ENCODE results near the gene ASB8.
"Not testable (repeated sequence)": the region's sequence is repeated elsewhere in the genome, so short reads cannot be mapped to it uniquely, and the experiment has no call there.

The ASB8 gene

GRCh38 chr12:48123169-48123568 lies 34.1 kb downstream of the ASB8 start:
- DNase-seq (ENCODE audit: low read depth, low spot score): no peak
- H3K27ac ChIP-seq (ENCODE audit: low read length): no peak overlapping the region
- peaks cover 2% of the 10 kb centered on the region; the same call in 1 of the 2 replicates for H3K36me3 ChIP-seq (ENCODE audit: control insufficient read depth, insufficient read depth, low read length)
- no peaks in the 10 kb centered on the region for H3K27me3 ChIP-seq (ENCODE audit: control insufficient read depth, insufficient read depth, low read length)
- WGBS (ENCODE audit: insufficient coverage, insufficient read length): no CpG with 5 or more reads among the region's 4 CpGs
- no peaks in the 10 kb centered on the region for H3K9me3 ChIP-seq (ENCODE audit: control insufficient read depth, insufficient read depth, low read length)
- no peaks in the 10 kb centered on the region for H3K4me1 ChIP-seq (ENCODE audit: control insufficient read depth, insufficient read depth, low read length)
- H3K4me3 ChIP-seq (ENCODE audit: low read length): no peak overlapping the region

DNA sequence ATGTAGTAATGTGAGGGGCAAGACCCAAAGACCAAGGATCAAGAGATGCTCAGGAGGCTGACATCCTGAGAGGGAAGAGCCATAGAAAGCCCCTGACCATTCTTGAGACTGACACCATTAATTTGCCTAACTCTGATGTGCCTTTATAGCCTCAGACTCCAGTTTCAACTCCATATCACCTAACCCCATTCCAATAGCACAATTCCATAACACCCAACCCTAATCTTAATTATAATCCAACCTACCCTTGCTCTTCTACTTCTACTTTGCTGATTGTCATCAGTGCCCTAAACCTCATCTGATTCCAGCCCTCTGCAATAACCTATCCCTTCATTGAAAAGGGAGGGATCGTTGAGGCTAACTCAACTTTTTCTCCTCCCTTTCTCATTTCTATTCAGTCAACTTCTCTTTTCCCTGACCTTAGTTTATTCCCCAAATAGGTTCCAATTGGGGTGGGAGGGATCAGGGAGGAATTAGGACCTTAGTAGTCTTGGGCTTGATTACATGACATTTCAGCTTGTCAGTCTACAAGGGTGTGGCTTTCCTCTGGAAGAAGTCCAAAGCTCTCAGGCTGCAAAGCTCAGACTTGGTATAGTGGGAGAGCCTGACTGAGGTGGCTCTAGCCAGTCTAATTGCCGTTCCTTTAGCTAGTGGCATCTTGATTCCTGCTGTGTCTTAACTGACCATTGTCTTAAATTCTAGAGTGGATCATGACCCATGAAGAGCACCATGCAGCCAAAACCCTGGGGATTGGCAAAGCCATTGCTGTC lies 35.1 kb downstream of the ASB8 start:
- H3K4me3 ChIP-seq (ENCODE audit: low read length): no peak overlapping the region
- DNase-seq (ENCODE audit: low read depth, low spot score): no peak
- H3K27ac ChIP-seq (ENCODE audit: low read length): no peak overlapping the region
- H3K9me3 ChIP-seq (ENCODE audit: control insufficient read depth, insufficient read depth, low read length): no peaks in the 10 kb centered on the region
- no peaks in the 10 kb centered on the region for H3K27me3 ChIP-seq (ENCODE audit: control insufficient read depth, insufficient read depth, low read length)
- H3K4me1 ChIP-seq (ENCODE audit: control insufficient read depth, insufficient read depth, low read length): no peaks in the 10 kb centered on the region
- no CpG with 5 or more reads among the region's 2 CpGs for WGBS (ENCODE audit: insufficient coverage, insufficient read length)
- peaks cover 2% of the 10 kb centered on the region; the same call in 1 of the 2 replicates for H3K36me3 ChIP-seq (ENCODE audit: control insufficient read depth, insufficient read depth, low read length)

GRCh38 chr12:48121522-48121921 lies 35.8 kb downstream of the ASB8 start:
- H3K9me3 ChIP-seq (ENCODE audit: control insufficient read depth, insufficient read depth, low read length): no peaks in the 10 kb centered on the region
- peaks cover 2% of the 10 kb centered on the region; the same call in 1 of the 2 replicates for H3K36me3 ChIP-seq (ENCODE audit: control insufficient read depth, insufficient read depth, low read length)

DNA sequence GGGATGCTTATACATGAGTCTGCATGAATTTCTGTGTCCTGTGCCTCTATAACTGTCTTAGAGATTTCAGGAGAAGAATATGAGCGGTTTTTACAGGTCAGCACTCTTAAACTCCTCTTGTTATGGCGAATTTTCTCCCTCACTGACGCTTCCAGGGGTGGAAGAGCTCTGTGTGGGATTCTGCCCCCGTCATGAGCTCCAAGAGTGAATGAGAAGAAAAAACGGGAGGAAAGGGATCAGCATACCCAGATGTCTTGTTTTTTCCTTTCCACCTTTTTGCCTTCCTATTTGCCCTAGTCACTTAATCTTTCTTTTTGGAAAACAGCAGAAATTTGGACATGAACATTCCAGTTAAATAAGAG lies 37.5 kb downstream of the ASB8 start:
- Histone ChIP-seq H3K9me3 (ENCODE audit: control insufficient read depth, insufficient read depth, low read length) (no peaks in the 10 kb centered on the region), H3K36me3 (ENCODE audit: control insufficient read depth, insufficient read depth, low read length) (peaks cover 2% of the 10 kb centered on the region; the same call in 1 of the 2 replicates), H3K4me3 (ENCODE audit: low read length) (peak overlapping the region; percentile 83; the same call in 1 of the 2 replicates), H3K4me1 (ENCODE audit: control insufficient read depth, insufficient read depth, low read length) (no peaks in the 10 kb centered on the region), H3K27ac (ENCODE audit: low read length) (no peak overlapping the region), H3K27me3 (ENCODE audit: control insufficient read depth, insufficient read depth, low read length) (no peaks in the 10 kb centered on the region)
- no peak for DNase-seq (ENCODE audit: low read depth, low spot score)
- WGBS (ENCODE audit: insufficient coverage, insufficient read length): no CpG with 5 or more reads among the region's 5 CpGs

More at GRCh38 chr12:48121522-48121921, 35.8 kb downstream of the ASB8 start:
- no CpG with 5 or more reads among the region's 1 CpG for WGBS (ENCODE audit: insufficient coverage, insufficient read length)
- Histone ChIP-seq H3K4me3 (ENCODE audit: low read length) (no peak overlapping the region), H3K27me3 (ENCODE audit: control insufficient read depth, insufficient read depth, low read length) (no peaks in the 10 kb centered on the region), H3K4me1 (ENCODE audit: control insufficient read depth, insufficient read depth, low read length) (no peaks in the 10 kb centered on the region), H3K27ac (ENCODE audit: low read length) (no peak overlapping the region)
- DNase-seq (ENCODE audit: low read depth, low spot score): no peak

GRCh38 chr12:48119078-48119833 lies 38.1 kb downstream of the ASB8 start, which contains the start of gene PFKM:
TSS of gene PFKM (plus strand) at chr12:48119364. CDS start at chr12:48122775, 3,411 bp downstream.
- H3K4me3 ChIP-seq (ENCODE audit: low read length): peak within 1 kb of the TSS; percentile 83; the same call in 1 of the 2 replicates
- peak; percentile 96 for DNase-seq (ENCODE audit: low read depth, low spot score)
- H3K9me3 ChIP-seq (ENCODE audit: control insufficient read depth, insufficient read depth, low read length): no peaks in the 10 kb centered on the region
- no peak within 1 kb of the TSS for H3K27ac ChIP-seq (ENCODE audit: low read length)
- H3K27me3 ChIP-seq (ENCODE audit: control insufficient read depth, insufficient read depth, low read length): no peaks in the 10 kb centered on the region
- WGBS (ENCODE audit: insufficient coverage, insufficient read length): no CpG with 5 or more reads among the region's 20 CpGs
- H3K36me3 ChIP-seq (ENCODE audit: control insufficient read depth, insufficient read depth, low read length): peaks cover under 1% of the 10 kb centered on the region; the same call in 1 of the 2 replicates
- H3K4me1 ChIP-seq (ENCODE audit: control insufficient read depth, insufficient read depth, low read length): no peaks in the 10 kb centered on the region

DNA sequence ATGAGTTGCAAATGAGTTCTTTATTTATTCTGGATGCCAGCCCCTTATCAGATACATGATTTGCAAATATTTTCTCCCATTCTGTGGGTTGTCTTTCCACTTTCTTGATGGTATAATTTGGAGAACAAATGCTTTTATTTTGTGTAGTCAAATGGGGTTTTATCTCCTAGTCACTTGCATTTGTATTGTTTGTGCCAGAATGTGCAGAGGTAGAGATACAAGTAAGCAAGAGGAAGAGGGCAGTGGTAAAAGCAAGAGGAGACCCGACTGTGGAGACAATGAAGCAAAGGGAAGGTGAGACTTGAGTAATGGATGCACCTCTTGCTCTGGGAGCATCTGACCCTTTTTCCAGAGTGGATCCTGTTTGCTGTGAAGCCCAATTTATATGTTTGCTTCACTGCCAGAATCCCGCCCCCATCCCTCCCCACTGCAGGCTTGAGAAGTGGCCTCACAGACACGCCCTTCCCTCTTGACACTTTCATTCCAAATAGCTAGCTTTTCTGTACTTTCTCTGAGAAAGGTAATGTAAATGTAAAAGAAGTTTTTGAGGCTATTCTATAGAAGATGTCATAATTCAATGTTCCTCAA lies 38.9 kb downstream of the ASB8 start:
- no CpG with 5 or more reads among the region's 3 CpGs for WGBS (ENCODE audit: insufficient coverage, insufficient read length)
- no peaks in the 10 kb centered on the region; the same call in 1 of the 2 replicates for H3K36me3 ChIP-seq (ENCODE audit: control insufficient read depth, insufficient read depth, low read length)
- H3K27ac ChIP-seq (ENCODE audit: low read length): no peak overlapping the region
- no peak for DNase-seq (ENCODE audit: low read depth, low spot score)
- H3K9me3 ChIP-seq (ENCODE audit: control insufficient read depth, insufficient read depth, low read length): no peaks in the 10 kb centered on the region
- no peaks in the 10 kb centered on the region for H3K4me1 ChIP-seq (ENCODE audit: control insufficient read depth, insufficient read depth, low read length)
- H3K4me3 ChIP-seq (ENCODE audit: low read length): no peak overlapping the region
- no peaks in the 10 kb centered on the region for H3K27me3 ChIP-seq (ENCODE audit: control insufficient read depth, insufficient read depth, low read length)

DNA sequence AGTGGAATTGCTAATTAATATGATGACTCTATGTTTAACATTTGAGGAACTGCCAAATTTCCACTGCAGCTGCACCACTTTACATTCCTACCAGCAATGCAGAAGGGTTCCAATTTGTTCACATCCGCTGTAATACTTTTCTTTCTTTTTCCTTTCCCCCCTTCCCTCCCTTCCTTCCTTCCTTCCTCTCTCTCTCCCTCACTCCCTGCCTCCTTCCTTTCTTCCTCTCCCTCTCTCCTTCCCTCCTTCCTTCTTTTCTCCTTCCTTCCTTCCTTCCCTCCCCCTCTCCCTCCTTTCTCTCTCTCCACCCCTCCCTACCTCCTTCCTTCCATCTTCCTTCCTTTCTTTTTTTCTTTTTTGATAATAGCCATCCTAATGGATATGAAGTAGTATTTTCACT lies 41.4 kb downstream of the ASB8 start:
- Histone ChIP-seq H3K36me3 (ENCODE audit: control insufficient read depth, insufficient read depth, low read length) (no peaks in the 10 kb centered on the region), H3K9me3 (ENCODE audit: control insufficient read depth, insufficient read depth, low read length) (no peaks in the 10 kb centered on the region), H3K4me3 (ENCODE audit: low read length) (no peak overlapping the region), H3K27ac (ENCODE audit: low read length) (no peak overlapping the region), H3K4me1 (ENCODE audit: control insufficient read depth, insufficient read depth, low read length) (no peaks in the 10 kb centered on the region), H3K27me3 (ENCODE audit: control insufficient read depth, insufficient read depth, low read length) (no peaks in the 10 kb centered on the region)
- DNase-seq (ENCODE audit: low read depth, low spot score): no peak
- WGBS (ENCODE audit: insufficient coverage, insufficient read length): no CpG with 5 or more reads among the region's 1 CpG

- H3K4me3 ChIP-seq (ENCODE audit: low read length); H3K36me3 ChIP-seq (ENCODE audit: control insufficient read depth, insufficient read depth, low read length); DNase-seq (ENCODE audit: low read depth, low spot score); H3K27me3 ChIP-seq (ENCODE audit: control insufficient read depth, insufficient read depth, low read length); H3K9me3 ChIP-seq (ENCODE audit: control insufficient read depth, insufficient read depth, low read length); H3K27ac ChIP-seq (ENCODE audit: low read length); H3K4me1 ChIP-seq (ENCODE audit: control insufficient read depth, insufficient read depth, low read length): not testable (repeated sequence)
- no CpG with 5 or more reads among the region's 5 CpGs for WGBS (ENCODE audit: insufficient coverage, insufficient read length)
Observed at GRCh38 chr12:48111312-48111693, 46.0 kb downstream of the ASB8 start.

DNA sequence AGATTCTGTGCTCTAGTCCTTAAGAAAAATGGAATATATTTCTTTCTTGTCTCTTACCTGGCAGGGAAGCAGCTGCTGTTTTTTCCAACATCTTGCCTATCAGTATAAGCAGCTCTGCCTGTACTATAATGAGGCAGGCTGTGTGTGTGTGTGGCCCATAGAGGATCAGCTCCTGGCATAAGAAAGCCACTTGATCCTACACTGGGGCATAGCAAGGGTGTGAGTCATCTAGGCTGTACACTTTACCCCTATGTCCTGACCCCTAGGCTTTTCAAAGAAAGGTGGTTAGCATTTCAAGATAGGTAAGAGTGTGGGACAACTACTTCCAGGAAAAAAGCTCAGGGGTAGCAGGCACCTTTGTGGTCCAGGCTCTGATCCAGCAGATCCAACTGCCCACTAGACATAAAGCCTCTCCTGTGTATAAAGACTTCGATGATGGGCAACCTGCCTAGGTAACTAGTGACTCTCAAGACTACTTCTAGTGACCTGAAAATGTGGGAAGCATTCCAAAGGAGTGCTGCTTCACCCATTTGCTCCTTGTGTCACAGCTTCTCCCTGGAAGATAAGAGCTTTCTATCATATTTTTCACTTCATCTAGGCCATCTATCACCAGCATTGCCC lies 46.5 kb downstream of the ASB8 start:
- H3K36me3 ChIP-seq (ENCODE audit: control insufficient read depth, insufficient read depth, low read length): no peaks in the 10 kb centered on the region
- WGBS (ENCODE audit: insufficient coverage, insufficient read length): no CpG with 5 or more reads among the region's 1 CpG
- DNase-seq (ENCODE audit: low read depth, low spot score): no peak
- no peaks in the 10 kb centered on the region for H3K27me3 ChIP-seq (ENCODE audit: control insufficient read depth, insufficient read depth, low read length)
- H3K27ac ChIP-seq (ENCODE audit: low read length): no peak overlapping the region
- H3K4me1 ChIP-seq (ENCODE audit: control insufficient read depth, insufficient read depth, low read length): no peaks in the 10 kb centered on the region
- no peaks in the 10 kb centered on the region for H3K9me3 ChIP-seq (ENCODE audit: control insufficient read depth, insufficient read depth, low read length)
- H3K4me3 ChIP-seq (ENCODE audit: low read length): no peak overlapping the region

DNA sequence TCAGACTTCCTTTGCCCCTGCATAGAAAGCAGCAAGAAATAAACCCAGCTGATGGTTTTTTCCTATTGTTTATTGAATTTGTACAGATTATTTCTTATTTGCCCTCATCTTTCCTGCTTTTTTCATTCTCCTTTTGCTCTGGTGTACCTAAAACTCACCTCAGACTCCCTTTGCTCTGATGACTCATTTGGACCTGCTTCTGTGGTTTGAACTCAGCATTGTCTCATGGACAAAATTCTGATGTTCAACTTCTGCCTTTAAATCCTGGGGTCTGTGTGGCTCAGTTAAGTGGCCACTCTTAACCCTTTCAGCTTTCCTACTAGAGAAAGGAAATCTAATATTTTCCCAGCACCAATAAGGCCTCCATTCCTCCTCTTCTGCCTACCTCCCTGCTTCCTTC lies 47.9 kb downstream of the ASB8 start:
- H3K36me3 ChIP-seq (ENCODE audit: control insufficient read depth, insufficient read depth, low read length): no peaks in the 10 kb centered on the region
- no peak overlapping the region for H3K27ac ChIP-seq (ENCODE audit: low read length)
- peaks cover 2% of the 10 kb centered on the region; the same call in 1 of the 2 replicates for H3K4me1 ChIP-seq (ENCODE audit: control insufficient read depth, insufficient read depth, low read length)
- H3K9me3 ChIP-seq (ENCODE audit: control insufficient read depth, insufficient read depth, low read length): no peaks in the 10 kb centered on the region
- DNase-seq (ENCODE audit: low read depth, low spot score): no peak
- H3K27me3 ChIP-seq (ENCODE audit: control insufficient read depth, insufficient read depth, low read length): no peaks in the 10 kb centered on the region
- H3K4me3 ChIP-seq (ENCODE audit: low read length): no peak overlapping the region
